Measurements from ENCODE around the gene SNX25.

The SNX25 gene

GRCh38 chr4:185225940-185226339, 16.5 kb downstream of the SNX25 start:
- TF ChIP-seq ZBTB49 (tag by site-specific recombination; IDR thresholded peaks at IDR 0.05; ENCODE audit: low read depth) = no peak
- TF ChIP-seq ZNF518A (tag by site-specific recombination; conservative IDR thresholded peaks at IDR 0.05; ENCODE audit: low read depth) = no peak
- peaks cover 0 to 9% of the 10 kb centered on the region in 2 experiments; a peak in 2 of 3 replicates for H3K36me3 ChIP-seq (ENCODE audit: control insufficient read depth in 2 of 2, insufficient read depth in 1 of 2, low read length in 2 of 2)
- CTCF ChIA-PET = interaction anchor here (0.6 kb wide), 1 partner anchor 95 kb away, joined by 4 read pairs; no protein-coding TSS in a partner anchor
- POLR2A ChIA-PET = interaction anchor here (0.5 to 0.6 kb wide), 2 partner anchors 11 to 30 kb away, joined by 3 to 6 read pairs; no protein-coding TSS in a partner anchor
- no peaks in the 10 kb centered on the region for H3K9me3 ChIP-seq (ENCODE audit: control insufficient read depth, insufficient read depth, low read depth, low read length)
- H3K4me3 ChIP-seq (ENCODE audit: low read depth, low read length) = no peak overlapping the region
- no peak overlapping the region for H3K27ac ChIP-seq (ENCODE audit: extremely low read depth, low read depth, low read length)
- no peaks in the 10 kb centered on the region for H3K4me1 ChIP-seq (ENCODE audit: control insufficient read depth, insufficient read depth, low read length)

- CTCF ChIA-PET = no interaction called here
- TF ChIP-seq ZNF658 (tag by site-specific recombination; IDR thresholded peaks at IDR 0.05) = no peak
- no peak for TF ChIP-seq ZNF670 (tag by site-specific recombination; IDR thresholded peaks at IDR 0.05; ENCODE audit: low read depth)
- TF ChIP-seq ZNF837 (tag by site-specific recombination; IDR thresholded peaks at IDR 0.05) = no peak
- no peak for TF ChIP-seq ZNF558 (tag by site-specific recombination; IDR thresholded peaks at IDR 0.05)
- TF ChIP-seq ZNF16 (tag by site-specific recombination; IDR thresholded peaks at IDR 0.05; ENCODE audit: low read depth) = no peak
- no peak for TF ChIP-seq ZNF621 (tag by site-specific recombination; IDR thresholded peaks at IDR 0.05)
- no peak for TF ChIP-seq ZNF121 (tag by site-specific recombination; IDR thresholded peaks at IDR 0.05)
- TF ChIP-seq ZNF664 (tag by site-specific recombination; IDR thresholded peaks at IDR 0.05) = no peak
- TF ChIP-seq ZSCAN4 (tag by site-specific recombination; IDR thresholded peaks at IDR 0.05) = no peak
- TF ChIP-seq HIC1 (tag by site-specific recombination; IDR thresholded peaks at IDR 0.05) = no peak
- TF ChIP-seq ZFP3 (tag by site-specific recombination; IDR thresholded peaks at IDR 0.05; ENCODE audit: low read depth) = no peak
- TF ChIP-seq HOXA7 (CRISPR knock-in tag; IDR thresholded peaks at IDR 0.05; ENCODE audit: borderline replicate concordance) = no peak
- TF ChIP-seq PRDM1 (tag by site-specific recombination; IDR thresholded peaks at IDR 0.05) = no peak
- TF ChIP-seq ZNF747 (tag by site-specific recombination; IDR thresholded peaks at IDR 0.05) = no peak
- TF ChIP-seq KLF8 (tag by site-specific recombination; IDR thresholded peaks at IDR 0.05) = no peak
- no peak overlapping the region for H3K27ac ChIP-seq (ENCODE audit: extremely low read depth, low read depth, low read length)
- peaks cover 0 to 4% of the 10 kb centered on the region in 2 experiments; a peak in 2 of 3 replicates for H3K36me3 ChIP-seq (ENCODE audit: control insufficient read depth in 2 of 2, insufficient read depth in 1 of 2, low read length in 2 of 2)
- no peak overlapping the region for H3K4me3 ChIP-seq (ENCODE audit: low read depth, low read length)
- H3K9me3 ChIP-seq (ENCODE audit: control insufficient read depth, insufficient read depth, low read depth, low read length) = no peaks in the 10 kb centered on the region
- POLR2A ChIA-PET = no interaction called here
- H3K4me1 ChIP-seq (ENCODE audit: control insufficient read depth, insufficient read depth, low read length) = no peaks in the 10 kb centered on the region
Measured at GRCh38 chr4:185227131-185227551, 17.7 kb downstream of the SNX25 start.
